GM18526 (cell line): Measurements from ENCODE around the gene CENPP.

Experiments used
- POLR2A ChIP-seq: IDR thresholded peaks from 3 replicates; pipeline ENCODE4 v1.6.1; 2011; ENCODE audit not compliant: insufficient read length; ENCODE audit errors: extremely low read depth

Gene CENPP

GRCh38 chr9:92325269-92325990 is at the start of gene CENPP, which contains the start of gene NOL8:
CENPP (plus strand) TSS chr9:92325953.
NOL8 (minus strand) TSS chr9:92325350; CDS start chr9:92324161, 1,189 bp downstream.
- TF ChIP-seq POLR2A = peak; percentile 92

GRCh38 chr9:92276331-92277032 is 49.3 kb upstream of the CENPP start:
- TF ChIP-seq POLR2A = no peak

- no peak for TF ChIP-seq POLR2A
Measured at GRCh38 chr9:92278110-92278509, 47.6 kb upstream of the CENPP start.

GRCh38 chr9:92279302-92279701 is 46.5 kb upstream of the CENPP start:
- TF ChIP-seq POLR2A = no peak

- no peak for TF ChIP-seq POLR2A
Measured at GRCh38 chr9:92289708-92290390, 35.9 kb upstream of the CENPP start.

- TF ChIP-seq POLR2A = no peak
Measured at GRCh38 chr9:92290785-92291429, 34.8 kb upstream of the CENPP start.

GRCh38 chr9:92291577-92291976 is 34.2 kb upstream of the CENPP start:
- TF ChIP-seq POLR2A = no peak

GRCh38 chr9:92292338-92293074 is 33.2 kb upstream of the CENPP start:
- no peak for TF ChIP-seq POLR2A

GRCh38 chr9:92293075-92293354 is 32.7 kb upstream of the CENPP start:
- TF ChIP-seq POLR2A = no peak

GRCh38 chr9:92293452-92294296 is 32.1 kb upstream of the CENPP start, which contains the start of gene IARS1:
IARS1 (minus strand) TSS chr9:92293697; CDS start chr9:92289419, 4,278 bp downstream.
- TF ChIP-seq POLR2A = peak; percentile 95

GRCh38 chr9:92294297-92294676 is 31.5 kb upstream of the CENPP start:
- no peak for TF ChIP-seq POLR2A

GRCh38 chr9:92295240-92295790 is 30.4 kb upstream of the CENPP start:
- no peak for TF ChIP-seq POLR2A

- TF ChIP-seq POLR2A = no peak
Measured at GRCh38 chr9:92295827-92296258, 29.9 kb upstream of the CENPP start.

- no peak for TF ChIP-seq POLR2A
Measured at GRCh38 chr9:92297611-92298010, 28.1 kb upstream of the CENPP start.
